HepG2 (cell line): ENCODE results near the gene ABCA8. TPM values are rescaled to one million over a fixed set of nuclear protein-coding genes. Genes with fewer than 3 reads are reported as not detected.

Source experiments
- AHDC1 ChIP-seq: sonication (generic); formaldehyde crosslinking; IDR thresholded peaks from 2 replicates; pipeline ENCODE4 v1.5.1; 2020; ENCODE audit warnings: mild to moderate bottlenecking, missing genetic modification reagents, borderline replicate concordance
- FOXO1 ChIP-seq: sonication (generic); formaldehyde crosslinking; IDR thresholded peaks from 2 replicates; pipeline ENCODE4 v1.4.0; 2020; ENCODE audit warnings: missing genetic modification reagents
- MIER3 ChIP-seq: IDR thresholded peaks from 2 replicates; pipeline ENCODE4 v1.6.1; 2016; ENCODE audit warnings: missing compliant biosample characterization, borderline replicate concordance
- ZBTB44 ChIP-seq: sonication (generic); formaldehyde crosslinking; IDR thresholded peaks from 2 replicates; pipeline ENCODE4 v1.4.0; 2020; ENCODE audit warnings: missing genetic modification reagents
- ZHX2 ChIP-seq, 2 experiments: sonication (generic) in 1 of 2; formaldehyde crosslinking in 1 of 2; IDR thresholded peaks; 2 replicates each; pipeline versions ENCODE4 v1.6.1 to v1.9.0; 2014 to 2022; ENCODE audit warnings: antibody characterized with exemption in 1 of 2, borderline replicate concordance in 1 of 2, inconsistent platforms in 1 of 2, low read depth in 1 of 2, missing genetic modification reagents in 1 of 2
- ZNF44 ChIP-seq: sonication (generic); formaldehyde crosslinking; IDR thresholded peaks from 2 replicates; pipeline ENCODE4 v1.5.1; 2020; ENCODE audit warnings: mild to moderate bottlenecking, missing genetic modification reagents
- ZNF549 ChIP-seq: sonication (generic); formaldehyde crosslinking; IDR thresholded peaks from 2 replicates; pipeline ENCODE4 v1.5.0; 2020; ENCODE audit warnings: missing genetic modification reagents
- ZNF615 ChIP-seq: sonication (generic); formaldehyde crosslinking; IDR thresholded peaks from 2 replicates; pipeline ENCODE4 v1.5.0; 2020; ENCODE audit warnings: mild to moderate bottlenecking, missing genetic modification reagents, borderline replicate concordance
- ZNF687 ChIP-seq: sonication (generic); formaldehyde crosslinking; IDR thresholded peaks from 2 replicates; pipeline ENCODE4 v1.5.1; 2020; ENCODE audit warnings: mild to moderate bottlenecking, missing genetic modification reagents, moderate library complexity
- ZNF766 ChIP-seq: sonication (generic); formaldehyde crosslinking; IDR thresholded peaks from 2 replicates; pipeline ENCODE4 v1.5.0; 2020; ENCODE audit warnings: missing genetic modification reagents, borderline replicate concordance
- polyA plus RNA-seq, 8 experiments: library from polyadenylated mRNA; depleted of rRNA in 3 of 8; stranded (reverse) in 7 of 8; unstranded in 1 of 8; fragments of >200 nt; fragmentation: Illumina TruSeq in 4 of 8; extraction: Trizol in 4 of 8; gene quantifications; 2 replicates each; pipeline versions ENCODE4 v1.2.1 to v1.2.3, GENCODE V29; 2011 to 2016; ENCODE audit warnings: low read depth in 4 of 8, missing spikeins in 1 of 8, mixed read lengths in 1 of 8; ENCODE audit not compliant: insufficient read depth in 1 of 8
- total RNA-seq, 5 experiments: library from RNA; depleted of rRNA; stranded (reverse); fragments of >200 nt; fragmentation: Illumina TruSeq; extraction: Trizol; gene quantifications; 2 replicates each; pipeline ENCODE4 v1.2.3, GENCODE V29; 2016; ENCODE audit warnings: low read depth in 1 of 5

The ABCA8 gene
- total and polyA plus RNA-seq, 2 of the 13 experiments (the other 11 are each of a cell fraction or from before 2014, with no cell fraction given), result 0.05 to 0.18 TPM

- TF ChIP-seq MIER3 (CRISPR knock-in tag), result 0 out of 2 replicates have a peak, but pooled peaks have one; percentile 38
- TF ChIP-seq ZNF615 (CRISPR knock-in tag), result no peak
- peak; percentile 87; the same call in 1 of the 2 replicates for TF ChIP-seq AHDC1
- no peak for TF ChIP-seq ZNF766 (CRISPR knock-in tag)
- TF ChIP-seq ZBTB44 (CRISPR knock-in tag), result no peak
- TF ChIP-seq ZNF549, result 0 out of 2 replicates have a peak, but pooled peaks have one; percentile 24
- TF ChIP-seq ZNF44, result no peak
- TF ChIP-seq ZNF687 (CRISPR knock-in tag), result no peak
- no peak for TF ChIP-seq ZHX2 (IDR thresholded peaks at IDR 0.05; ENCODE audit: low read depth)
- TF ChIP-seq ZHX2 (CRISPR knock-in tag; IDR thresholded peaks at IDR 0.05; ENCODE audit: borderline replicate concordance), result peak; percentile 64; the same call in 1 of the 2 replicates
- no peak for TF ChIP-seq FOXO1 (CRISPR knock-in tag)
Measured at GRCh38 chr17:68937890-68938514, 17.2 kb downstream of the ABCA8 start (continued).
